ENCODE data around the gene MRPL58.

DNA sequence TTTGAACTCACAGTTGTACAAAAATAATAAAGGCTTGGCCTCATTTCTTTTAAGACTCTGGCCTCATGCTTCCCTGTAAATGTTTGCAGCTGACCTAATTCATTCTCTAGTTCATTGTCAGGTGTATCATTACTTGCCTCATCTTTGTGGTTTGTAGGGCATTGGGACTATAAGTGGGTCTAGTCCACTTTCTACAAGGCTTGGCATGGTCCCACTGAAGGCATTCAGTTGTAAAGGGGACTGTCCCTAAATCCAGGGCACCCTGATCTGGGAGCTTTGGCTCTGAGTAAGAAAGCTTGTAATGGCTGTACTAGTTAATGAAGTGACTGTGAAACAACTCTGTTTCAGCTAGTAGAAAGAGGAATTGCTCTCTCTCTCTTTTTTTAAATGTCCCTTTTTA, 37.2 kb downstream of the MRPL58 start:
- TF ChIP-seq, protein P1, sequence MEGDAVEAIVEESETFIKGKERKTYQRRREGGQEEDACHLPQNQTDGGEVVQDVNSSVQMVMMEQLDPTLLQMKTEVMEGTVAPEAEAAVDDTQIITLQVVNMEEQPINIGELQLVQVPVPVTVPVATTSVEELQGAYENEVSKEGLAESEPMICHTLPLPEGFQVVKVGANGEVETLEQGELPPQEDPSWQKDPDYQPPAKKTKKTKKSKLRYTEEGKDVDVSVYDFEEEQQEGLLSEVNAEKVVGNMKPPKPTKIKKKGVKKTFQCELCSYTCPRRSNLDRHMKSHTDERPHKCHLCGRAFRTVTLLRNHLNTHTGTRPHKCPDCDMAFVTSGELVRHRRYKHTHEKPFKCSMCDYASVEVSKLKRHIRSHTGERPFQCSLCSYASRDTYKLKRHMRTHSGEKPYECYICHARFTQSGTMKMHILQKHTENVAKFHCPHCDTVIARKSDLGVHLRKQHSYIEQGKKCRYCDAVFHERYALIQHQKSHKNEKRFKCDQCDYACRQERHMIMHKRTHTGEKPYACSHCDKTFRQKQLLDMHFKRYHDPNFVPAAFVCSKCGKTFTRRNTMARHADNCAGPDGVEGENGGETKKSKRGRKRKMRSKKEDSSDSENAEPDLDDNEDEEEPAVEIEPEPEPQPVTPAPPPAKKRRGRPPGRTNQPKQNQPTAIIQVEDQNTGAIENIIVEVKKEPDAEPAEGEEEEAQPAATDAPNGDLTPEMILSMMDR (IDR thresholded peaks at IDR 0.05; ENCODE audit: insufficient read depth, low read depth, low read length) = no peak
- no peak for TF ChIP-seq EZH2 (IDR thresholded peaks at IDR 0.05; ENCODE audit: insufficient read depth, low read length)

Data from astrocyte (in vitro differentiated cells and primary cell).